Activated CD4-positive, alpha-beta memory T cell treated with anti-CD3 and anti-CD28 coated beads for 36 hours (primary cell): Measurements from ENCODE around the gene FAM25A. TPM values are rescaled to one million over a fixed set of nuclear protein-coding genes. Genes with fewer than 3 reads are reported as not detected.
"Not testable (repeated sequence)": the region's sequence is repeated elsewhere in the genome, so short reads cannot be mapped to it uniquely, and the experiment has no call there.

ENCODE experiments used
- CTCF ChIA-PET: fragments of 350-600 bp; sonication (Branson Sonifier 250); formaldehyde crosslinking; loops from one replicate; lab custom pipeline; 2021; ENCODE audit warnings: antibody characterized with exemption, inconsistent platforms; lab: Charles Lee
- POLR2A ChIA-PET: fragments of 350-600 bp; sonication (Branson Sonifier 250); formaldehyde crosslinking; loops from one replicate; lab custom pipeline; 2021; ENCODE audit warnings: antibody characterized with exemption; lab: Charles Lee
- DNase-seq: peaks from one replicate; pipeline ENCODE4 v3.0.0-alpha.2; 2020
- H3K27ac Mint-ChIP-seq: one replicate; pipeline ENCODE4 v1.8.0; 2021; ENCODE audit warnings: mixed read lengths
- H3K27me3 Mint-ChIP-seq: one replicate; pipeline ENCODE4 v1.8.0; 2021; ENCODE audit warnings: mixed read lengths
- H3K36me3 Mint-ChIP-seq: one replicate; pipeline ENCODE4 v1.8.0; 2021; ENCODE audit warnings: mixed read lengths
- H3K4me1 Mint-ChIP-seq: one replicate; pipeline ENCODE4 v1.8.0; 2021; ENCODE audit warnings: low read depth, mixed read lengths
- H3K4me3 Mint-ChIP-seq: one replicate; pipeline ENCODE4 v1.8.0; 2021; ENCODE audit warnings: mild to moderate bottlenecking, mixed read lengths
- H3K9me3 Mint-ChIP-seq: one replicate; pipeline ENCODE4 v1.8.0; 2021; ENCODE audit warnings: mixed read lengths
- intact Hi-C: fragments of 100-400 bp; cut with micrococcal nuclease; formaldehyde crosslinking; loops from one replicate; pipeline ENCODE4 v1.15.1; 2023
- total RNA-seq, 2 experiments: library from RNA; stranded (reverse); gene quantifications; one replicate each; pipeline ENCODE4 v1.2.3, GENCODE V29; 2021

The FAM25A gene
- total RNA-seq, 2 experiments from 2014 or later: not detected

GRCh38 chr10:86984498-86984897 is 35.6 kb upstream of the FAM25A start:
- intact Hi-C loops, H3K4me1 Mint-ChIP-seq, CTCF ChIA-PET, H3K27me3 Mint-ChIP-seq, H3K36me3 Mint-ChIP-seq, H3K27ac Mint-ChIP-seq, H3K9me3 Mint-ChIP-seq, H3K4me3 Mint-ChIP-seq, DNase-seq, POLR2A ChIA-PET: not testable (repeated sequence)

DNA sequence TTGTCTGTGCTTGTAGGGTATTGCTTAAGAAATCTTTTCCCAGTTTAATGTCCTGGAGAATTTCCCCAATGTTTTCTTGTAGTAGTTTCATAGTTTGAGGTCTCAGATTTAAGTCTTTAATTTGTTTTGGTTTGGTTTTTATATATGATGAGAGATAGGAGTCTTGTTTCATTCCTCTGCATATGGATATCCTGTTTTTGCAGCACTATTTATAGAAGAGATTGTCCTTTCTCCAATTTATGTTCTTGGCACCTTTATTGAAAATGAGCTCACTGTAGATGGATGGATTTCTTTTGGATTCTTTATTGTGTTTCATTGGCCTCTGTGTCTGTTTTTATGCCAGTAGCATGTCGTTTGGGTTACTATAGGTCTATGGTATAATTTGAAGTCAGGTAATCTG is 31.6 kb upstream of the FAM25A start:
- DNase-seq: no peak
- ChIA-PET POLR2A (no interaction called here), CTCF (interaction anchor here (1.4 kb wide), 1 partner anchor 22 kb away, joined by 4 read pairs; no protein-coding TSS in a partner anchor)
- H3K4me3 Mint-ChIP-seq: no peak overlapping the region
- H3K27me3 Mint-ChIP-seq: peaks cover 7% of the 10 kb centered on the region
- intact Hi-C loops: no loop called here
- H3K9me3 Mint-ChIP-seq: no peaks in the 10 kb centered on the region
- no peak overlapping the region for H3K27ac Mint-ChIP-seq
- no peaks in the 10 kb centered on the region for H3K36me3 Mint-ChIP-seq
- H3K4me1 Mint-ChIP-seq: no peaks in the 10 kb centered on the region

DNA sequence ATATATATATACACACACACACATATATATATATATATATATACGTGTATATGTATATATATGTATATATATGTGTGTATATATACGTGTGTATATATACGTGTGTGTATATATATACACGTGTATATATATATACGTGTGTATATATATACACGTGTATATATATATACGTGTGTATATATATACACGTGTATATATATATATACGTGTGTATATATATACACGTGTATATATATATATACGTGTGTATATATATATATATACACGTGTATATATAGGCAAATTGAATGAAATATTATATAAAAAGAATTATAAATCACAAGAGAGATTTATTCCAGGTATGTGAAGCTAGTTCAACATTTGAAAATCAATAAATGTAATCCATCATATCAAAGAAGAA is 28.7 kb upstream of the FAM25A start:
- POLR2A ChIA-PET, CTCF ChIA-PET: not testable (repeated sequence)

DNA sequence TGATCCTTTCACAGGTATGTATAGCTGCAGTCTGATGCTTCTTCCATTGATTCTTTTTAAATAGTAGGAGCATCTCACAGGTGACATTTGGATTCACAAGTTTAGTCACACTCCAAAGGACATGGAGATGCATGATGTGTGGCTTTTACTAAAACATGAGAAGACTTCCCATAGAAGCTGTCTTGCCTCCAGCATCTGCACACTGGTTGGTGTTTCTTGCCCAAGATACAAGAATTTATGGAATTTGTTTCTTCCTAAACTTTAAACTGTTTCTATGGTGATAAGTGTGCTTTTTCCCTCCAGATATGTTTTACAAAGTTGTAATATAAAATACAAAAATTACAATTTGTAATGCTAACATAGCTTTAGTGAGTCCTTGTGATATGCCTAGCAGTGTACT is 27.6 kb upstream of the FAM25A start:
- no peaks in the 10 kb centered on the region for H3K4me1 Mint-ChIP-seq
- no peaks in the 10 kb centered on the region for H3K36me3 Mint-ChIP-seq
- DNase-seq: no peak
- no peaks in the 10 kb centered on the region for H3K9me3 Mint-ChIP-seq
- peaks cover 7% of the 10 kb centered on the region for H3K27me3 Mint-ChIP-seq
- H3K4me3 Mint-ChIP-seq: no peak overlapping the region
- intact Hi-C loops: no loop called here
- no peak overlapping the region for H3K27ac Mint-ChIP-seq
- ChIA-PET CTCF (no interaction called here), POLR2A (no interaction called here)

More for the DNA sequence above, 28.7 kb upstream of the FAM25A start:
- H3K9me3 Mint-ChIP-seq, DNase-seq, H3K4me3 Mint-ChIP-seq, H3K27me3 Mint-ChIP-seq, H3K4me1 Mint-ChIP-seq, H3K36me3 Mint-ChIP-seq, H3K27ac Mint-ChIP-seq, intact Hi-C loops: not testable (repeated sequence)

DNA sequence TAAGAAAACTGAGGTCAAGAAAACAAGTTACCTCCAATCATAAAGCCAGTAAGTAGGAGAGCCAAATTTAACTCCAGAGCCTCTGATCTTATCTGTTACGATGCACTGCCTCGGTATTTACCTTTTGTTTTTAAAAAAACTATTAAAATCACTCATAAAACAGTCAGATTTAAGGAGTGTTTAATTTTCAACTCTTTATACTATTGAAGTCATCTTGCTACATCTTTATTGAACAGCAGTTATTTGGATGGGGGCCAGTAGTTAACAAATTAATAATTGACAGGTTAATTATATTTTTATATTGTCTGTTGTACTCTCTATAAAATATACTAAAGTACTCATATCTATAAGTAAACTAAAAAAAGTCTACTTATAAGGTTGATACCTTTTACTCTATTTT is 27.2 kb upstream of the FAM25A start:
- ChIA-PET CTCF (no interaction called here), POLR2A (no interaction called here)
- Mint-ChIP-seq H3K27ac (no peak overlapping the region), H3K27me3 (peaks cover 7% of the 10 kb centered on the region), H3K4me3 (no peak overlapping the region), H3K4me1 (no peaks in the 10 kb centered on the region), H3K36me3 (no peaks in the 10 kb centered on the region), H3K9me3 (no peaks in the 10 kb centered on the region)
- intact Hi-C loops: no loop called here
- no peak for DNase-seq

DNA sequence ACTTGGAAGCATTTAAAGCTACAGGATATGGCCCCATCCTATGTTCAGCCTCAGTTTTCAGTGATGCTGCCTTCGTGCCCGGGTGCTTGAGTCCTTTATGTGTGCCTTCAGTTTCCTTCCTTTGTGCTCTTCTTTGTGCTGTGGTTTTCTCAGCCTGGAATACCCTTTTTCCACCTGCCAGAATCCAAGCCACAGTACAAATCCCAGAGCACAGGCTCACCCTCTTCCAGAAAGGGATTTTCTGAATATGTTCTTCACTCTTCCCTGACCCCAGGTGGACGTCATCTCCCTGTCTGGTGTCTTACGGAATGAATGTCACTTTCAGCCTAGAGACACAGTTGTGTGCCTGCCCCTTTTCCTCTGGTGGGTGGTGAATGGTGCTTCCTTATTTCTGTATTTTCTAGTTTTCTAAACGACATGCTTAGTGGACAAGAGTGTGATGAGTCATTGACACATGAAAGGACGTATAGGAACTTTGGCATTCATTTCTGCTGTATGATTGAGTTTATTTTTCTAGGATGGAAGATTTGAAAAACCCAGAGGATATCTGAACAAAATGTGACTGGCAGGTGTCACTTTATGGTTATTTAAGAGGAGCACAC is 20.2 kb upstream of the FAM25A start:
- H3K27ac Mint-ChIP-seq, H3K4me1 Mint-ChIP-seq, H3K36me3 Mint-ChIP-seq, H3K27me3 Mint-ChIP-seq, CTCF ChIA-PET, intact Hi-C loops, DNase-seq, H3K9me3 Mint-ChIP-seq, POLR2A ChIA-PET, H3K4me3 Mint-ChIP-seq: not testable (repeated sequence)

DNA sequence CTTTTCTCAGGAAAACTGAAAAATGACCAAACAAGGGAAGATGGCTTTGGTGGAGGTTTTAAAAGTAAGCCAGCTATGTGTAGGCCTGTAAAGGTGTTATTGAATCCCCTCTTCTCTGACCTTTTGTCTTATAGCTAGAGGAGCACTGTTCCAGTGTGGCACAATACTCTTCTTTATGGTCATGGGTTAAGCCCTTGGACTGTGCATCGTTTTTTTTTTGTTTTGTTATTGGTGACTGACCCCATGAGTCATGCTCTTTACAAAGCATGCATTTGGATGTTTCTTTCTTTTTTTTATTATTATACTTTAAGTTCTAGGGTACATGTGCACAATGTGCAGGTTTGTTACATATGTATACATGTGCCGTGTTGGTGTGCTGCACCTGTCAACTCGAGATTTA is 19.6 kb upstream of the FAM25A start:
- ChIA-PET POLR2A (no interaction called here), CTCF (no interaction called here)
- no peak overlapping the region for H3K4me3 Mint-ChIP-seq
- intact Hi-C loops: no loop called here
- DNase-seq: no peak
- no peaks in the 10 kb centered on the region for H3K9me3 Mint-ChIP-seq
- no peaks in the 10 kb centered on the region for H3K36me3 Mint-ChIP-seq
- H3K27ac Mint-ChIP-seq: no peak overlapping the region
- no peaks in the 10 kb centered on the region for H3K4me1 Mint-ChIP-seq
- H3K27me3 Mint-ChIP-seq: peaks cover 1% of the 10 kb centered on the region

GRCh38 chr10:87007124-87007523 is 13.0 kb upstream of the FAM25A start:
- H3K9me3 Mint-ChIP-seq, DNase-seq, intact Hi-C loops, H3K4me3 Mint-ChIP-seq, H3K4me1 Mint-ChIP-seq, CTCF ChIA-PET, H3K27ac Mint-ChIP-seq, H3K36me3 Mint-ChIP-seq, H3K27me3 Mint-ChIP-seq, POLR2A ChIA-PET: not testable (repeated sequence)

- H3K4me1 Mint-ChIP-seq, H3K27ac Mint-ChIP-seq, intact Hi-C loops, POLR2A ChIA-PET, DNase-seq, H3K36me3 Mint-ChIP-seq, H3K27me3 Mint-ChIP-seq, H3K9me3 Mint-ChIP-seq, H3K4me3 Mint-ChIP-seq, CTCF ChIA-PET: not testable (repeated sequence)
These were observed 12.4 kb upstream of the FAM25A start for GRCh38 chr10:87007674-87008073.

DNA sequence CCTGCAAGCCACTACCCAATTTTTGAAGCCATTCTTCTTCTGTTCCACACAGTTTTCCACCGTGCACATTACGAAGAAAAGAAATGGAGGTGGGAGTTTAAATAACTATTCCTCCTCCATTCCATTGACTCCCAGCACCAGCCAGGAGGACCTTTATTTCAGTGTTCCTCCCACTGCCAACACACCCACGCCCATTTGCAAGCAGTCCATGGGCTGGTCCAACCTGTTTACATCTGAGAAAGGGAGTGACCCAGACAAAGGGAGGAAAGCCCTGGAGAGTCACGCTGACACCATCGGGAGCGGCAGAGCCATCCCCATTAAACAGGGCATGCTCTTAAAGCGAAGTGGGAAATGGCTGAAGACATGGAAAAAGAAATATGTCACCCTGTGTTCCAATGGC is 11.8 kb upstream of the FAM25A start:
- POLR2A ChIA-PET, H3K4me3 Mint-ChIP-seq, H3K9me3 Mint-ChIP-seq, H3K27ac Mint-ChIP-seq, DNase-seq, H3K36me3 Mint-ChIP-seq, H3K27me3 Mint-ChIP-seq, CTCF ChIA-PET, H3K4me1 Mint-ChIP-seq, intact Hi-C loops: not testable (repeated sequence)

GRCh38 chr10:87009134-87009696 is 10.9 kb upstream of the FAM25A start:
- CTCF ChIA-PET, DNase-seq, H3K4me1 Mint-ChIP-seq, H3K9me3 Mint-ChIP-seq, H3K27ac Mint-ChIP-seq, intact Hi-C loops, H3K36me3 Mint-ChIP-seq, H3K27me3 Mint-ChIP-seq, H3K4me3 Mint-ChIP-seq, POLR2A ChIA-PET: not testable (repeated sequence)

DNA sequence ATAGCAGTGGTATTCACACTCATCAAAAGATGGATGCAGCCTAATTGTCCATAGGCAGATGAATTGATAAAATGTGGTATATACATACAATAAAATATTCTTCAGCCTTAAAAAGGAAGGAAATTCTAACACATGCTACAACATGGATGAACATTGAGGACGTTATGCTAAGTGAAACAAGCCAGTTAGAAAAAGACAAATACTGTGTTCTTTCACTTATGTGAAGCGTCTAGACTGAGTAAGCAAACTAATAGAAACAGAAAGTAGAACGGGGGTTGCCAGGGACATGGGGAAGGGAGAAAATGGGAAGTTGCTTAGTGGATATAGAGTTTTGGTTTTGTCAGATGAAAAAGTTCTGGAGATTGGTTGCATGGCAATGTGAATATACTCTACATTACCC is 6.6 kb upstream of the FAM25A start:
- H3K27me3 Mint-ChIP-seq, H3K36me3 Mint-ChIP-seq, CTCF ChIA-PET, H3K27ac Mint-ChIP-seq, DNase-seq, POLR2A ChIA-PET, H3K4me1 Mint-ChIP-seq, intact Hi-C loops, H3K4me3 Mint-ChIP-seq, H3K9me3 Mint-ChIP-seq: not testable (repeated sequence)

GRCh38 chr10:87014986-87015716 is 4.9 kb upstream of the FAM25A start:
- H3K4me3 Mint-ChIP-seq, H3K9me3 Mint-ChIP-seq, H3K36me3 Mint-ChIP-seq, DNase-seq, intact Hi-C loops, H3K4me1 Mint-ChIP-seq, H3K27me3 Mint-ChIP-seq, CTCF ChIA-PET, POLR2A ChIA-PET, H3K27ac Mint-ChIP-seq: not testable (repeated sequence)
